ENCODE results near the gene P3H2.

P3H2 gene

DNA sequence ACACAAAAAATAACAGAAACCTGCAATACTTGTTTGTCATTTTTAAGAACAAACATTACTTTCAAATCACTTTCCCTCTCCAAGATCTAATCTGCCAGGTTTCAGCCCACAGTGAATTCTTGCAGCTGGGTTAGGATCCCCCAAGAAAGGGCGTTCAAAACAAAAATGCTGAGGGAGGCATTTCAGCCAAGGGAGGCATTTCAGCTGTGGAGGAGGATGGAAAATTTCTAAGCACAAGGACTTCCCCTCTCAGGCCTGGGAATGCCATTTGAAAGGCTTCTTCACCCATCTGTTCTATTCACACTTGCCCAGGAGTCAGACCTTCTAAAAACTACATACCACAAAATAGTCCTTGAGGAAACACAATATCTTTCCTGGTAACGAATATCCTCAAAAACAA is 69.1 kb downstream of the P3H2 start:
- DNase-seq (ENCODE audit: low read depth): no peak

DNA sequence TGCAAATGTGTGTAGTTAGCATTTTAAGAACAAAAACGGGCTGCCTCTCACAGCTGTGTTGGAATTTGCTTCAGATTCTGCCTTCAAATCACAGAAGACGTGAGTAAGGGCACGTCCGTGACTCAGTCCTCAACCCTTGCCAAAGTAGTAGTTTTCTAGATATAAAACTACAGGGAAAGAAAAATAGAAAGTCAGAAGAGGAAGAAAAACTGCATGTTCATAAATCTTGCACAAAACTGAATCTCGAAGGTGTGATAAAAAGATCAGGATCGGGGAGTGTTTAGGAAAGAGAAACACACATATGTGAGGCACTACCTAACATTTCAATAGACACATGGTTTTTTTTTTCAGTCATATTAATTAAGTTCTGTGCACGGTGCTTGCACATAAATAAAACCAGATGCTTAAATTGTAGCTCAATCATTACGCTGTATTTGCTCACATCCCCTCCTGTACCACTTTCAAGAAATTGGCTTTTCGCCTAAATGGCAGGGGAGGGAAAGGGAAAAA is 71.7 kb downstream of the P3H2 start:
- DNase-seq (ENCODE audit: low read depth): no peak

DNA sequence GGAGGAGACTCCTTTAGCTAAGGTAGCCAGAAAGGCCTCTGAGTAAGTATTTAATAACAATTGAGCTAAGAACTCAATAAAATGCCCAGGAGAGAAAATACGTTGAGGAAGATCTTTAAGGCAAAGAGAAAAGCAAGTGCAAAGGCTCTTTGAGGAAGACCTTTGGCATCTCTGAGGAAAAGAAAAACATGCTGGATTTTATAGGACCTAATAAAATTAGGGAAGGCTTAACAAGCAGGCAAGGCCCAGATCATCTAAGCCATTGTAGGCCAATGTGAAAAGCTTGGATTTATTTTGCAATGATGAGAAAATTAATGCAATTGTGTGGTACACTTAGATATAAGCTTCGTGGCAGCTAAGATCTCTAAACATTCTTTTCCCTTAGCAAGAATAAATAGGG is 75.7 kb downstream of the P3H2 start:
- DNase-seq (ENCODE audit: low read depth): no peak

DNA sequence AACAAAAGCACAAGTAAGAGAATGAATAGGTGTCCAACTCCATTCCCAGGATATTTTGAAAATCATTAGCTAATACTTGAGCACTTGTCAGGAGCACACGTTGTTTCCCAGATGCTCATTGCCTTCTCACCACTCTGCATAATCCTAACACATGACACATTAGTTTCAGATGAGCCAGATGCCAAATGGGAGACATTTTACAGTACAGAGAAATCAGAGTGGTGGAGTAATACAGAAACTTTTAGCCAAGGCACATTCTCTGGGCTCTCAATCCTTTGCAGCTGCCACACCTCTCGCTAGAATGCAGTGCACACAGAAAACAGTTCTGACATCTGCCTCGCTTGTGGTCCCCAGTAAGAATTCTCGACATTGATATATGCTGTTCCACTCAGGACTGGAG is 76.6 kb downstream of the P3H2 start:
- no peak for DNase-seq (ENCODE audit: low read depth)

DNA sequence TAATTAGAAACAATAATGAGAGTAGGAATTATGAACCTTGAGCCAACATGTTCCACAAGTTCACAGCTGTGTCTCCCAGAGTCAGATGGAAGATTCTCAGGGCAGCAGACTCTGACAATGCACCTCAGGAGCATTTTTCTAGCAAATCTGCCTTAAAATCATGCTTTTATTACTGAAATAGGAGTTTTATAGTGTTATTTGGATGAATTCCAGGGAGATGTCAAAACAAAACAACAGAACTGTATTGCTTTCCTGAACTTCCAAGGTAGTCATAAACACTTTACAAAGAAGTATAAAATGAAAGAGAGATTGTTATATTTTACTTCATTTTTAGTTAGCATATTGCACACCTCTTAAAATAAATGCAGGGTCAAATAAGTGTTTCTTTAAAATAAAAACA is 77.0 kb downstream of the P3H2 start:
- no peak for DNase-seq (ENCODE audit: low read depth)

- DNase-seq (ENCODE audit: low read depth): no peak
Measured at GRCh38 chr3:190042558-190042957, 78.1 kb downstream of the P3H2 start.

GRCh38 chr3:190041333-190042041 is 79.2 kb downstream of the P3H2 start:
- no peak for DNase-seq (ENCODE audit: low read depth)

DNA sequence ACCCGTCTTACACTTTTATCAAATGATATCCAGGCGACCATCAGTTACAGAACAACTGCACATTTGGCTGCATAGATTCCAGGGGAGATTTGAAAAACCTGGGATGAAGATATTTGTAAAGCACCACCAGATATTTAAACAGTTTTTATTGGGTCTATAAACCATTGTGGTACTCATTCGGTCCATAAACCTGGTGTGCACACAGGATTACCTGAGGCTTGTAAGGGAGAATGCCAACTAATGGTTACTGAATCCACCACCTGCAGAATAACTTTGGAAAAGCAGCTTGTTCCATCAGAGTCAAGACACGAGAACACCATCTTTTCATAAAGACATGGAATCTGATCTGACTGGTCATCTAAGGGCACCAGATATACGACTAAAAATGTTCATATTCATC is 80.6 kb downstream of the P3H2 start:
- no peak for DNase-seq (ENCODE audit: low read depth)

GRCh38 chr3:190038050-190038933 is 82.4 kb downstream of the P3H2 start:
- no peak for DNase-seq (ENCODE audit: low read depth)

GRCh38 chr3:190036631-190037030 is 84.1 kb downstream of the P3H2 start:
- no peak for DNase-seq (ENCODE audit: low read depth)

DNA sequence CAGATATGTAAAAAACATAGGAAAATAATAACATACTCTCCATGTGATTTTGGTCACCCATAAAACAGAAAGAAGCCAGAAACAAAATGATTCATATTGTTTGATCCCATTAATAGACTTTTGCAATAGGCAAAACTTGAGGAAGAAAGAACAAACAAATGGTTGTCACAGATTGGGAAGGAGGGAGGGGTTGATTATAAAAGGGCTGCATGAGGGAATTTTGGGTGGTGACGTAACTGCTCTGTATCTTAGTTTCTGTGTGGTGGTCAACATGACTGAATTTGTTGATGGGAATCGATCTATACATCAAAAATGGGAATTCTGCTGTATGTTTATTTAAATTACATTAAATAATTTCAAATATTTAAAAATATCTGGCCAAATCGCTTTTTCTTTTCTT is 86.3 kb downstream of the P3H2 start:
- DNase-seq (ENCODE audit: low read depth): no peak

DNA sequence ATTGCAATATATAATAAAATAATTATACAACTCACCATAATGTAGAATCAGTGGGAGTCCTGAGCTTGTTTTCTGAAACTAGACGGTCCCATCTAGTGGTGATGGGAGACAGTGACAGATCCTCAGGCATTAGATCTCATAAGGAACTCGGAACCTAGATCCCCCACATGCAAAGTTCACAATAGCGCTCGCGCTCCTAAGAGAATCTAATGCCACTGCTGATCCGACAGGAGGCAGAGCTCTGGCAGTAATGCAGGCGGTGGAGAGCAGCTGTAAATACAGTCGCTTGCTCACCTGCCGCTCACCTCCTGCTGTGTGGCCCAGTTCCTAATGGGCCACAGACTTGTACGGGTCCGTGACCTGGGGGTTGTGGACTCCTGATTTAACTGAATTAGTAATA is 87.8 kb downstream of the P3H2 start:
- DNase-seq (ENCODE audit: low read depth): no peak

DNA sequence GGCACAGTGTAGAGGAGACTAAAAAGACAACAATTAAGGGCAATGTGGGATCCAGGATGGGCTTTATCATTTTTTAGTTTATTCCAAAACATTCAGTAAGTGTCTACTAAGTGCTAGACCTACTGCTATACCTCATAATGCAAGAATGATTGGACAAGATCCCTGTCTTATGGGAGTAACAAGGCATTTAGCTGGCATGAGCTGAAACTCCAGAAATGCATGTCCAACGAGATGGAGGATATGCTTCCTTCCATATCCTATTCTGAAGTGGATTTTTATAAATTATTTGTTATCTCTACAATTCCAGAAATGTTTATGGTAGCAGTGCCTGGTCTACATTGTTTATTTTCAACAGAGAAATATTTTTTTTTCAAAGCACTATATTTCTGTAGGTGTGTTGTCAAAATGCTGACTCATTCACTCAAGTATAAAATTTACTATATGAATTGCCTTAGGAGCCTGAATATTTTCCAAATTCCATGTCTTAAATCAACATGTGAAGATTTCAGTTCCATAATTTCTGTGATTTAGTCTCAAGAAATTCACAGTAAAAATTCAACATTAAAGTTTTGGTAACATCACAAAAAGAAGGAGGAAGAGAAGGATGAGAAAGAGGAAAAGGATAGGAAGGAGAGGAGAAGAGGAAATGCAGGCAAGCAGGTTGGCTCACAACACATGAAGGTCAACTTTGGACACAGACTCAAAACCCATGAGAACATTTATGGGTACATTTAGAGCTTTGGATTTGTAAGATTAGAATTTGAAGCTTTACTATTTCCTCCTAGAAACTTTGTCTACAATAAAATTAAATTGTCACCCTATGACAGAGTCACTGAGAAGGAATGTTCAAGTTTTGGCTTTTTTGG is 88.6 kb downstream of the P3H2 start:
- DNase-seq (ENCODE audit: low read depth): no peak

DNA sequence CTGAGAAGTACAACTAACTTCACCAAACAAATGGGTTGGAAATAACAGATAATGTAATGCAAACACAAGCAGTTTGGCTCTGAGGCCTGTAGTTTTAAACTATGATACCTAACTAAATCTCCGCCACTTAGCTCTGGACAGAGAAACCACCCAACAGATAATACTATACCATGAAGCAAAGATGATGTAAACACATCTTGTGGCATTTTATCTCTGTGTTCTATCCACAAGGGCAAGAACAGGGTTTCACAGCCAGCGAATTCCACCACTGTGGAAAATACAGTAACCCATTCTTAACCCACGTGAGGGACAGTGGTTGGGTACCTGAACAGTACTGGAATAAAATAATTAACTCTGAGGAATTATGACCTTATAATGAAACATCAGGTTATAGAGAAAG is 93.6 kb downstream of the P3H2 start:
- no peak for DNase-seq (ENCODE audit: low read depth)

- no peak for DNase-seq (ENCODE audit: low read depth)
Measured at GRCh38 chr3:190026154-190026553, 94.5 kb downstream of the P3H2 start.

DNA sequence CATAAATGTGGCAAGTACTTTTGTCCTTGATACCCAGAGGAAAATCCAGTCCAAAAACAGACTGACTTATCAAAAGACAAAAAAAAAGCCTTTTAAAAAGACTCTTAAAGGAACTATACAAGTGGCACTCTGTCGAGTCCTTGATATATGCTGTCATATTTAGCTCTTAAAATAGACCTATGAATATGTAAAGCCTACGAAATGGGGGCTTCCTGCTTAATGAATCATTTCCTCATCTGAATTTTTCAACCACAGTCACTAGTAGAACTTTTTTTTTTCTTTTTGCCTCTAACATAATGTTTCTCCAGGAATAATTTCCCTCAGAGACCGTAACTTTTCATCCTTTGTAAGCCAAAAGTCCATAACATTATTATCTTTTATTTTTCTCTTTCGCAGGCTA is 95.8 kb downstream of the P3H2 start:
- no peak for DNase-seq (ENCODE audit: low read depth)

- DNase-seq (ENCODE audit: low read depth): no peak
Measured at GRCh38 chr3:190019844-190020243, 100.9 kb downstream of the P3H2 start.

GRCh38 chr3:190019006-190019405 is 101.7 kb downstream of the P3H2 start:
- DNase-seq (ENCODE audit: low read depth): no peak

GRCh38 chr3:190018460-190018859 is 102.2 kb downstream of the P3H2 start:
- DNase-seq (ENCODE audit: low read depth): no peak

DNA sequence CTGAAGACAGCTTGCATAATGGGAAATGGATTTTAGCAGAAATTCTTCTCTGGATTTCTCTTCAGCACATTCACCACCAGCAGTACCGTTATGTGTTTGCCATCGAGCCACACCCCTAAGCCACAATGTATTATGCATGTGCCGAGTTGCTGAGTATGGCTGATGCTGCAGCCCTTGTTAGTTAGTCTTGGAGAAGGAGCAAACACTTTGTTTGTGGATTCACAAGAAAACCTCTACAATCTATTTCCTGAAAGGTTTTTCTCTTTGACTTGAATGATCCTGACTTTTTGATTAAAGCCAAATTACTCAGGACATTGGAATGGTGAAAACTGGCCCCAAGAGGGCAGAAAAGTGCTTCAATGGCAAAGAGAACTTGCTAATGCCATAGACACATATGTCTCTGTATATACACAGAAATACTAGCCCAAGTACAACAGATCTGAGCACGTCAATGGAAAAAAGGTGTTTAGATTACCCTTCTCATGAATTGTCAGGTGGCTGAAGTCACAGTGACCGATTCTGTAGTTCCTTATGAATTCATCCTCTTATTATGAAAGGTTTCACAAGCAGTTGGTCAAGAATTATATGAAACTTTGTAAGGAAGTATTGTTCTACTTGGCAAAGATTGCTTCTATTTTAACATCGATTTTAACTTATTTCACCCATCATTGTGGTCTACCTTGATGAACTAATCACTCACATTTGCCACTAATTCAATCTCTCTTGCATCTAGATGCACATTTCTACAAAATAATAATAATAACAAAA is 103.0 kb downstream of the P3H2 start:
- DNase-seq (ENCODE audit: low read depth): no peak

- no peak for DNase-seq (ENCODE audit: low read depth)
Measured at GRCh38 chr3:190016966-190017365, 103.7 kb downstream of the P3H2 start.

GRCh38 chr3:190014940-190015339 is 105.8 kb downstream of the P3H2 start:
- no peak for DNase-seq (ENCODE audit: low read depth)

Data from stimulated activated CD8-positive, alpha-beta memory T cell treated with anti-CD3 and anti-CD28 coated beads, Interleukin-12 subunit alpha, Interleukin-12 subunit beta, amount 100 ng/mL, for 4 hours (primary cell).